22Rv1 (cell line): Measurements from ENCODE around the gene KHDRBS2.

Source experiments
- H3K27ac ChIP-seq: fragments of 450-650 bp; 2 replicates; pipeline ENCODE4 v1.5.1; 2017
- CTCF ChIP-seq: fragments of 450-650 bp; IDR thresholded peaks from 2 replicates; pipeline ENCODE4 v1.5.1; 2017; ENCODE audit warnings: mild to moderate bottlenecking
- ZFX ChIP-seq: fragments of 450-650 bp; IDR thresholded peaks from 2 replicates; pipeline ENCODE4 v1.6.1; 2017; ENCODE audit warnings: antibody characterized with exemption, borderline replicate concordance

Gene KHDRBS2

GRCh38 chr6:61755739-61756138, 530.3 kb downstream of the KHDRBS2 start:
- H3K27ac ChIP-seq, result no peak overlapping the region
- TF ChIP-seq CTCF (peak; percentile 24; the same call in 1 of the 2 replicates), ZFX (no peak)

DNA sequence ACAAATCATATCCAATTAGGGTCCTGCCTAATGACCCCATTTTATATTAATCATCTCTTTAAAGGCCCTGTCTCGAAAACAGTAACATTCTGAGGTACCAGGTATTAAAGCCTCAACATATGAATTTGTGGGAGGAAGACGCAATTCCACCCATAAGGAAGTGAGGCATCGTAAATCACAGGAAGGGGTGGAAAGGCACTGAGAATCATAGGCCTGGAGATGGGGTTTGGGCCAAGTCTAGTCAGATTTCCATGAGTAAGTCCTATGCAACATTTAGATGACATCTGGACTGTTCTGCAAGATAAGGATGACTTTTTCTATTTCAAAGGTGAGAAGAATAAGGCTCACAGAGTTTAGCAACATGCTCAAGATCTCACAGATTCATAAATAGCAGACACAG, 534.0 kb downstream of the KHDRBS2 start:
- TF ChIP-seq CTCF (no peak), ZFX (no peak)
- H3K27ac ChIP-seq, result no peak overlapping the region

- TF ChIP-seq ZFX, result no peak
- TF ChIP-seq CTCF, result no peak
- H3K27ac ChIP-seq, result no peak overlapping the region
Observed at GRCh38 chr6:61745994-61746393, 540.0 kb downstream of the KHDRBS2 start.

- TF ChIP-seq CTCF, result no peak
- TF ChIP-seq ZFX, result no peak
- H3K27ac ChIP-seq, result no peak overlapping the region
Observed at GRCh38 chr6:61711849-61712248, 574.2 kb downstream of the KHDRBS2 start.

DNA sequence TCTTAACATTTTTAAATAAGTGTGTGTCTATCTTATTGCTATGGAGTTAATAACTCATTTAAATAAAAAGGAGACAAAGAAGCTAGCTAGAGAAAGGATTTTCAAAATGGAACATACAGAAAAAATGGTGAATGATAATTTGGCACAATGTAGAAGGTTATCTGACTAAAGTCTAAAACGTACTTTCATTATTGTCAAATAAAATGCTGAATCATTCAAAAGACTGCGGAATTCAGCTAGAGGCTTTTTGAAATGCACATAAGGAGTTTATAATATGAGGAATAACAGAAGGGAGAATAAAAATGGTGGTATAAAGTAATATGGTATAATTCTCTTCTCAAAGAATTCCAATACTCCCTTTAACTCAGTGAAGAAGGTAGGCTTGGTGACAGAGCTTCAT, 597.9 kb downstream of the KHDRBS2 start:
- TF ChIP-seq ZFX (no peak), CTCF (no peak)
- H3K27ac ChIP-seq, result no peak overlapping the region

DNA sequence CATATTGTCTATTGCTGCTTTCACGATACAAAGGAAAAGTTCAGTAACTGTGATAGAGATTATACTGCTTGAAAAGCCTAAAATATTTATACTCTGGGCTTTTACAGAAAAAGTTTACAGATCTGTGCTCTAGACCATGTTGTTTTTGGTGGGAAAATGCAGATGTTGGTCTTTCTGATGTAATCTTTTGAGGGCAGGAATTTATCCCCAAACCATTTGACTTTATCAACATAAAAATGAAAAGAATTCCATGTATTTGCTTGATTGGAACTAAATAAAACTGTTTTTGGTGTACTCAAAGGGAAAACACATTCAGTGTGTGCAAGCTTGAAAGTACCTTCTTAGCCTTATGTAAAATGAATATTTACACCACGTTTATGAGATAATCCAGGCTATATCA, 603.5 kb downstream of the KHDRBS2 start:
- no peak overlapping the region for H3K27ac ChIP-seq
- TF ChIP-seq CTCF (no peak), ZFX (no peak)

- TF ChIP-seq ZFX (no peak), CTCF (no peak)
- no peak overlapping the region for H3K27ac ChIP-seq
Observed at GRCh38 chr6:61679625-61680024, 606.4 kb downstream of the KHDRBS2 start.
